ENCODE measurements around the gene PPM1A.

DNA sequence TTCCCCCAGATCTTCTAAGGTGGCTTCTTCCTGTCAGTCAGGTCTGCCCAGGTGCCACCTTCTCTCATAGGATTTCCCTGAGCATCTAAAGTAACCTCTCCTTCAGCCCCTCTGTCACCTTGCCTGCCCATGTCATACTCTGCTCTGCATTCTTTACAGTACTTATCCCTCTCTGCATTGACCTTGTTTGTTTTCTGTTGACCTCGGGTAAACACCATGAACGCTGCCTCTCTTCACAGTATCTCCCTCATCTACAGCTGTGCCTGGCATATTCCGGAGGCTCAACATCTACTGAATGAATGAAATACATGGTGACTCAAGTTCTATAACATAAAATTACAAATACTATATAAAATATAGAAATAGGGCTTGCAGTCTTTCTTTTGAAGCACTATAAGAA, 10.1 kb upstream of the PPM1A start:
- TF ChIP-seq EZH2 (IDR thresholded peaks at IDR 0.05; ENCODE audit: insufficient read depth, poor library complexity, severe bottlenecking) = no peak
- TF ChIP-seq EZH2phosphoT487 (IDR thresholded peaks at IDR 0.05; ENCODE audit: insufficient read depth, low read depth) = no peak

Measured in GM23248 (cell line).